HG03571 (cell line): Measurements from ENCODE around the gene PDE1A.

ENCODE experiments used
- ATAC-seq: cut with Tn5 transposase; IDR thresholded peaks from one replicate; pipeline ENCODE4 v1.9.1; 2021; ENCODE audit not compliant: unreplicated experiment

The PDE1A gene

DNA sequence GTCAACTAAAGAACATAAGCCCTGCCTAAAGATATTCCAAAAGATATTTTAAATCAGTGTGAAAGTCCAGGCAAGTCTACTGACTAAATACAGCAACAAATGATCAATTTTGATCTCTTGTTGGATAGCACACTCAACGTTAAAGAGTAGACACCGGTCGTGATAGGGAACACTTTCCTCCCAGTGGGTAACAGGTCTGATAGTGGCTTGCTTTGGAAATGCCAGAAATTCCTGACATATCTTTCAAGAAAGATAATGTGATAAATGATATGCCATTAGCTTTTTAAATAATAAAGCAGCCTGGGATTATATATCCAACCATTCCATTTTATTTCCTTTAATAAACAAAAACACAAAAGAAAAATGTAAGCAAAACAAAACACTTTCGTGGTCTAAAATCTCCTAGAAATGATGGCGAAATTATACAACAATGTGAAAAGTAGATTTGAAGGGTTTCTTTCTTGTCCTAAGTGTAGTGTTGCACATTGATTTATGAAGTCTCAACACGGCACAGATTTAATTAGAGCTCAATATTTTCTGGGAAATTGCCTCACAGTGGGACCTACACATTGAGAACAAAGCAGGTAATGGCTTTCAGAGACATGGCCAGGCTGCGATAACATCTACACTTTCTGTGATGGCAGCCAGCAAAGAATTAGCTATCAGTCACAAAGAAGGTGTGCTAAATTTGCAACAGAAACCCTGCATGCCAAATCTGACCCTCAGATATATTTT is 282.6 kb downstream of the PDE1A start:
- ATAC-seq: no peak

DNA sequence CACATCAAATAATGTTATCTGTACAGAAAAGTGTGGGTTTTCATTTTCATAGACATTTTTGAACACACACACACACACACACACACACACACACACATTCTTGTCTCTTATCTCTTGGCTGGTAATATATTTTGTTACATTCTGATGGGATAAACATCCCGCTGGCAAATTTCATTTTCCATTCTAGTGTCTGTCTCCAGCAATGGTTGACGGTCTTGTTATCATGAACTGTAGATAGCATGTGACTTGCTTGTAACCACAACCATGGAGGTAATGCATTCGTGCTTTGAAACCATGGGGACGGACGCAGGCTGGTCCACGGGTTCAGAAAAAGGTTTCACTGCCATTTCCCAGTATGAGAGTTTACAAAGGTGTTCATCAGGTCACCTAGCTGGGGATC is 284.8 kb downstream of the PDE1A start:
- ATAC-seq: no peak

DNA sequence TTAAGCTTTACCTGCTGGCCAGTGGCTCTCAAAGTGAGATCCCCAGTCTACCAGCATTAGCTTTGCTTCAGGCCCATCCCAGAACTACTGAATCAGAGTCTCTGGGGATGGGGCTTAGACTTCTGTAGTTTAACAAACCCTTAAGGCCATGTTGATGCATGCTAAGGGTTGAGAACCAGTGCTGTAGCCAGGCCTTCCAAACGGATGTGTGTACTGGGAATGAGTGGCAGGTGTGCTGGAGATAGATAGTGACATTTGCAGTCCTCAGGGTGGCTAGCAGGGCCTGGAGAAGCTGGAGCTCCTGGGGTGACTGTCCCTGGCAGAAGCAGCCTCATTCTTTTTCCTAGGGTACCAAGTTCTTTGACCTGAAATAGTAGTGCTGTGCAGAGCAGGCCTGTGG is 292.6 kb downstream of the PDE1A start:
- ATAC-seq: no peak

DNA sequence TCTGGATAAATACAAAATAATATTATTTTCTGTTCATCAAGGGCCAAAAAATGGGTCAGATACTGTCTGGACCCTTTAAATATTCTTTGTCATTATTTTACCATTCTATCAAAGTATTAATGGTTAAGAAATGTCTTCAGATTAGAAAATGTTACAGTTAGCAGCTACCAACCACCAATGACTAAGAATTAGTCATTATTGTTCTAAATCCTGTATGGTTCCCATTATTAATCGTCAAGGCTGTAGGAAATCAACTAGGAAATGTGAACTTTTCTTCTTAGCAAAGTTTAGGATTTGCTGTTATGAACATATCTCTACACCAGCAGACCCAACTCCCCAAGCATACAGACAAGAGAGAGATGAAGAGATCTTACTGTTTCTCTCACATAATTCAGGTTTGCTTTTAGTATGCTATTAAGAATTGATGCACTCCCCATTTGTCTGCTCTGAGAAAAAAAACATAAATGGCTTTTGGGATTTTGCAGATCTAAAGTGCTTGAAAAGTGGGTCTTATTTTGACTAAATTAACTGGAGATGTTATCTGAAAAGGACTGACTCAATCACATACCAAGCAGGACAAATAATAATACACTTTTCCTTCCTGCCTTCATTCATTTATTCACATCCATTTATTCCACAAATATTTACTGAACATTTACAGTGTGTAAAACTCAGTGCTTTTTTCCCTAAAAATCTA is 293.5 kb downstream of the PDE1A start:
- no peak for ATAC-seq

DNA sequence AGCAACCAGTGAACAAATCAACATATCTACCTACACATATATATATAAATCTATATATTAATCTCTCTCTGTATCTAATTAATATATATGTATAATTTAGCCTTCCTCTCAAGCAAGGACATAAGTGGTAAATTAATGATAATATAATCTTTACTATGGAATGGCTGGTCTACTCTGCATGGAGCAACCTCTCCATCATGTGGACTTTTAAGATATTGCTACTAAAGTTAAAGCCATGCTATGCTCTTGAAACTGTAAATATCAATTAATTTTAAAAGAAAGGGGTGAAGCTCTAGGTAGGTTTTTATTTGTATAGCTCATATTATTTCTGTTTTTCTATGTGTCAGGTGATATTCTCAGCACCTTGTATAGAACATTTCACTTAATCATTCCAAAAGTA is 294.2 kb downstream of the PDE1A start:
- ATAC-seq: no peak

DNA sequence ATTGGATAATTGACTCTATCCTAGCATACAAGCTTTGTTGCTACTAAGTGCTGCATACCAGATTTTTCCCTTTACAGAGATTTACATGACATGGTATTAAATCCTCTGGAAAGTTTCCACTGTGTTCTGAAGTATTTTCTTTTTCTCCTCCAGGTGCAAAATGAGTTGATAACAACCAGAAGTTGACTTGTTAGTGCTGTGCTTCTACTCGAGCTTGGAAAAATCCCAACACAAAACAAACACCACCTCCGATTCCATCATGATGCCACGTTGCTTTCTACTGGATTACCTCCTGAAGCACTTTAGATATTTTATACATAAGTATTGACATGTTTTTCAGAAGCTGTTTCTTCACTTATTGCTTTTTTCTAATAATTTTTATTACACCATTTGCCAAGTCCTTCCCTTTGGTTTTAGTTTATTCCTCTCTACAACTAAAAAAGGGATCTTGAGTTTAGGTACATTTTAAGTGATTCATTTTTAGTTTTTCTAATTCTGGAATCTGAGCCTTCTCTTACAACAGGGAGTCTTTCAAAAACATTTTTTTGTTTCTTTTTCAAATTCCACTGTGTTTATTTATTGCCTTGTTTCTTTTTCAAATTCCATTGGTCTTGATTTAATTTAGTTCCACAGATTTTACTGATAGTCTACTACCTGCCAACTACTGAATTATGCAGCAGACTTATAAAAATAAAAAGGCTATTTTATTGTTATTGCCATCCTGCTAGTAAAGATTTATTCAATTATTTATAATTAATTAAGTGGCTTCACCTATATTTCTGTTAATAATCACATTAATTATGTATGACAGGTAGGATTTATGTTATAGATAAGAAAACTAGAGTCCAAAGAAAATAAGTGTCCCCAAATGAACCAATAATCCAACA is 297.8 kb downstream of the PDE1A start:
- ATAC-seq: no peak

DNA sequence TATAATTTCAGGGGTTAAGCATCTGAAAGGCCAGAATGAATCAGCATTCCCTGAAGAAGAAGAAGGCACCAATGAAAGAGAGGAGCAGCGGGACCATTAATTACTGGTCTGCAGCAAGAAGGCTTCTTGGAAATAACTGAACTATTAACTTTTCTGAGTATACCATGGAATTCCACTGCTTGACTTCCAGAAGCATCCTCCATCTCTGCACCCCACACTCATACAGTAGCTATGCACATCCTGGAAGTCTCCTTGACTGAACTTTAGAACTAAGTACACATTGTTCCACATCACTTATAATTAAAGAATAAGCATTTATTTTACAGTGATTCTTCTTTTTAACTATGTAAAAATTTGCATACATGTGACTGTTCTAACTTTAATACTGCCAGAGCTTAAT is 309.6 kb downstream of the PDE1A start:
- no peak for ATAC-seq

DNA sequence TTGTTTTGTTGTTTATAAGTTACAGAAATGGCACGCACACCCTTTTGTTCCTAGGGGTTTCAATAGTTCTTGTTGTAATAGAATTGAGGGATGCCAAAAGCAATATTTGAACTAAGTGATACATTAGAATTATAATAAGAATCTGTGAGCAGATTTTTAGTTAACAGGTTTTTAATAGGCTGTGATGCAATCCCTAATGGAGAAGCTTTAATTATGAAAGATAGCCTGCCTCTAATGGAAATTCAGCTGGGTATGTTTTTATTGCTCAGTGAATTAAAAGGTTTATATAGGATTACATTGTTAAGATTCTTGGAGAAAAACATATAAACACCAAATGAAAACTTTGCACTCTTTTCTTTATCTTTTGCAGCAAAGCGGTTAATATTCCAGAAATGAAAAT is 310.1 kb downstream of the PDE1A start:
- ATAC-seq: no peak

DNA sequence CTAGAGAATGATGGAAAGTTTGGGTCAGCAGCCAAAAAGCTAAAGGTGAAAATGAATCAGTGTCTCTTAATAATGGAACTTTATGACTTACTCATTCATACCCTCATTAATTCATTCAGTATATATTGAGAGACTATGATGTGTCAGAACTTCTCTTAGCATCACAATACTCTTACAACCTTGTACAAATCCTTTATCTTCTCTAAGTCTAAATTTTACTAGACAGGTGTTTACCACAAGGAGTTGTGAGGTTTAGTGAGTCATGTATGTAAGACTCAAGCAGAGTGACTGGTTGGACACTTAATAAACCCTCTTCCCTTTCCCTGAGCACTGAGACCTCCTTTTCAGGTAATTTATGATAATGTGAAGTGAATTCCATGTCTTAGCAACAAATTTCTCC is 311.6 kb downstream of the PDE1A start:
- ATAC-seq: no peak

DNA sequence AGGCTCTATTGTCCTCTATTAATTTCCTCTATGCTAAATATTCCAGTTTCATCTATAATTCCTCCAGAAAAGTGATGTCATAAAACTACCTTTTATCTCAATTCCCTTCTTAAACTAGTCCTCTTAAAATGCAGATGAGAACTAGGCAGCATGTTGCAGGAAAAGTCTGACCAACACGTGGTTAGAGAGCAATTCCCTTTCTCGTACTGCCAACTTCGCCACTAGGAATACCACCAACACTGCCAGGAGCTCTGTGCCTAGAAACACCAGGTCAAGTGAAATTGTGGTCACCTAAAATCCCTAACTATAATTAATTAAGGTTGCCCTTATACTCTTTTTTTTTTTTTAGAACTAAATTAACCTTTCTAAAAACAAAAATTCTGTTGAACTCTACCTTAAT is 313.5 kb downstream of the PDE1A start:
- ATAC-seq: no peak

DNA sequence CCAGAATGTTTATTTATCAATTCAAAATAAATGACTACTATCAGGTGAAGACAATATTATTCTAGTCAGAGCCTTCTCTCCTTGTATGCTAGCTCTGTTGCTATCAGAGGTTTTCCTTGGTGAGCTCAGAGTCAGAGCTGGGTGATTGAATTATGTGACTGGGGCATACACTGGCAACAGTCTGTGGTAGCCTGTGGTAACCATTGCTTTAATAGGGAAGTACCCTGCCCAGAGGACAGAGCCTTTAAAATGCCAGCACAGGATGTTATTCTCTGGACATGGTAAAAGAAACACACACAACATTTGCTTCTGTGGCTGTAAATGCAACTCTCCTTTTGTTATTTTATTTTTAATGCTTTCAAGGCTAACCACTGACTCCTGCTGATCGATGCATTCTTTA is 316.5 kb downstream of the PDE1A start:
- no peak for ATAC-seq

DNA sequence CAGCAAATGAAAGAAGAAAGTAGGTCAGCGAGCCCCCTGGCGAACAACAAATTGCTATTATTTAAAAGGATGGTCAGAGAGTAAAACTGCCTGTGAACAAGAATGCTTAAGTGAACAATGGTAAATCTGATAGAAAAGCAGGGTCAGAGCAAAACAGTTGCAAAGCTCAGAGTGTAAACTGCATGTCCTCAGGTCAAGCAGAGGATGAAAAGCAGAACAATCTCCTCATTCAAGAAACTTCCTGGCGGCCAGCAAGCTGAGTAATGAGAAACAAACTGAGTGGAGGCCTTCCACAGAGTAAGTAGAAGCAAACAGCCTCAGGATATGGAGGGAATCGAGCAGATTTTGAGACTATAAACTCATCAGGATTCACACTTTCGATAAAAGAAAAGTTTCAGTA is 323.3 kb downstream of the PDE1A start:
- ATAC-seq: no peak

DNA sequence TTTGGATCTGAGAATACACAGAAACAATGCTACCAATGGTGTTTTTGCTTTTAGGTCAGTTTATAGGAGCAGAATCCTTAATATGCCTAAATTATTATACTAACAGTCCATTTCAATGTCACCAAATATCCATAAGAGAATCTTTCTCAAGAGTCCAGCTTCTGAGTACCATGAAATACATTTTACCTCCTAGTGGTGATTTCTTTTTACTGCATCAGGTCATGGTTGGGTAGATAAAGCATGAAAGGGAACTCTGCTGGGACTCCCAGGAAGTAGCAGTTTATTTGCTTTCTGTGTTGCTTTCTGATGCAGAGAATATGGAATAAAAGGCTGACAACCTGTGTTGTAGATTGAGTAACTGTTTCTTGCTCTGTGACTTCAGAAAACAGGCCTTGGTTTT is 325.6 kb downstream of the PDE1A start:
- no peak for ATAC-seq

DNA sequence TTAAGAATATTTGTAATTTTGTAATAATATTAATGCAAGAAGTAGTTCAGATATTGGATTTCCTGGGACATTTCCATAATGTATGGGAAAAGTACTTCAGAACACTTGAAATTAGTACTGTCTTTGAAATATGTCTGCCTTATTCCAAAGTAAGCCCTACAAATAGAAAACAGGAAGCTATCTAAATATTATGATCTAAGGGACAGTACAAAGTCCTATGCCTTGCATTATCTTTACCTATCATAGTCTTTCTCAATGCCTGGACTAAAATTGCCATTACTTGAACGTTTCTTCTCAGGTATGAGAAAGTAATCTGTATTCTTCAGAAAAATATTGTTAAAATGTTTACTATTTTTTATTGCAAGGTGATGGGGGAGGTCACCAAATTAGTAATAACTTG is 328.2 kb downstream of the PDE1A start:
- no peak for ATAC-seq

DNA sequence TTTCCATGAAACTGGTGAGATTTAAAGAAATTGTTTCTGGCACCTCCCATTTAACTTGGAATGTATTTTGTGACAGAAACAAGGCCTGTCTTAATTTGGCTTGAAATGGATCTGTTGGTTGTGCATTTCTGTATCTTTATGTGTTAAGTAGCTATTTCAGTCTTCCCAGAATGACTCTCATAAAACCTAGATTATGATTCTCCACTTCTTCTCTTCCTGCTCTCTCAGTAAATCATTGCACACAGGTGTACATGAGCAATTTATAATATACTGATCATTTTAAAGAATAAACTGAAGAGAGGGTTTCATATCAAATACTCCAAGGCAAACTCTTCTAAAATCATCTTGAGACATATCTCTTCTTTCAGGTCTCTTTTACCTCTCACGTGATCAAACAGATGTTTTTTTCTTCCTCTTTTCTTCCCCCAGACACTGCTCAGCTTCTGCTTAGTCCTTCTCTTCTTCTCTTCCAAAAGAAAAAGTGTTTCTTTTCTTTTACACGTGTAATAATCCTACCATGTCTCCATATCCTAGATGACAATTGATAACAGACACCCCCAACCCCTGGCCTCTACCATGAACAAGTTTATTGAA is 329.2 kb downstream of the PDE1A start:
- ATAC-seq: no peak

DNA sequence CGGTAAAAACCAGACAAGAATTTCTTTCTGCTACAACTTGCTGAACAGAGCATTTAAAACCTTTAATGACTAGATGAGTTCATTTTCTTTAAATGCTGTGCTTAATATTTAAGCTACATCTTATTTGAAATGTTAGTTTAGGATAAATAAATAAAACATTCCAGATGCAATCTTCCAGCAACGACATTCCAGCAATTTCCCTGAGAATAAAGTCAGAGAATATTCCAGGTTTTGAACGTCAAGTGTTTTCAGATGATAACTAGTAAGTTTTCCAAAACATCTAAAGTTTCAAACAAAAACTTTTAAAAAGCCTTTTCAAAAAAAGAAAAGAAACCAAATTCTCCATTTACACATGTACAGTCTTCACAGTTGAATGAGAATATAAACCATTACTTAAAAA is 336.4 kb downstream of the PDE1A start:
- no peak for ATAC-seq
